Inflammatory macrophage treated with lipopolysaccharide for 4 hours (primary cell): Measurements from ENCODE around the gene ZCCHC9.
A peak's percentile ranks its signal among the peaks of the same experiment; 100 is the strongest.
"Not testable (repeated sequence)": the region's sequence is repeated elsewhere in the genome, so short reads cannot be mapped to it uniquely, and the experiment has no call there.

ENCODE experiments used
- DNase-seq: peaks from one replicate; pipeline ENCODE4 v3.0.0-alpha.2; 2020

The ZCCHC9 gene, protein sequence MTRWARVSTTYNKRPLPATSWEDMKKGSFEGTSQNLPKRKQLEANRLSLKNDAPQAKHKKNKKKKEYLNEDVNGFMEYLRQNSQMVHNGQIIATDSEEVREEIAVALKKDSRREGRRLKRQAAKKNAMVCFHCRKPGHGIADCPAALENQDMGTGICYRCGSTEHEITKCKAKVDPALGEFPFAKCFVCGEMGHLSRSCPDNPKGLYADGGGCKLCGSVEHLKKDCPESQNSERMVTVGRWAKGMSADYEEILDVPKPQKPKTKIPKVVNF

DNA sequence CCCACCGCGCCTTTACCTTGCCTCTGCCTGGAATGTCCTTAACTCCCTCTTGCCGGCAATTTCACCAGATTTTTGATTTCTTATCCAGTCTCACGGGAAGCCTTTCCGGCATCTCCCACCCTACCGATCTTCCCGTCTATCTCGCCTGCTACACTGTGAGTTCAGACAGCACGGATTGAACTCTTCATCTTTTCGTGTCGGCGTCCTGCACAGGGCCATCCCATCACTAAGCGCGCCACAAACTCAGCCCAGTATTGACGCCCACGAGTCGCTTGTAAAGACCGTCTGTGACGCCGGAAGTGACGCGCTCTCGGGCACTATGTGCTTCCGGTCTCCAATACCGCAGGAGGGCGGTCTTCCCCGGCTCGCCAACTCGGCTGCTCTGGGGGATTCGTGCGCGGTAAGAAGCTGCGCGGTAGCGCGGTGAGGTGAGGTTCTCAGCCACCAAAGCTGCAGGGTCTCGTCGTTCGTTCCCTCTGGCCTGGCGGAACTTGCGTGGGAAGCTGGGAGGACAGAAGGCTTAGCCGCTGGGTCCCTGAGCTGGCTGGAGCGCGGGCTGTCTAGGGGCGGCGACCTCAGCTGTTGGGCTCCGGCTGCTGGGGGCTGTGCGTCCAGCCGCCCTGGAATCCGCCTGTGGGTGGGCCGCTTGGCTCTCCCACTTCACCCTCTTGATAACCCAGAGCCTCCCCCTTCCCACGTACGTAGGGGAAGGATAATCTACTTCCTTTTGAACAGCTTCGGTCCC lies at the start of gene ZCCHC9:
Gene ZCCHC9, plus strand, starts transcription at position 317 of the 745 bp plus-strand sequence. CDS start 3,171 bp downstream, outside the sequence.
- DNase-seq: peak; percentile 97

DNA sequence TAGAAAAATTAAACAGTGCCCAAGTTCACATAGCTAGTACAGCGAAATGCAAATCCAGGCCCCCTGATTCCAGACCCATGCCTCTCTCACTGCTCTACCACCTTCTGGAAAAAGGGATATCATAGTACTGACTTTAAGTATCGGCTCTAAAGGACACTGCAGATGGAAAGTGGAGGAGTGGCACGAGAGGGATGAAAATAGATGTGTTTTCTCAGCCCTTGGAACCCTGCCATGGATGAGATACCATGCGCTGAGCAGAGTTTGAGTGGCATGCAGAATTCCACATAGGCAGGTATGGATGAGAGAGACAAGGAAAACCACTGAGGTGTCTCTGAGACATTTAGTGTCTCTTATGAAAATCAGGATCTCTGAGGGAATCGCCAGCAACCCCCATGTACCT lies 49.5 kb upstream of the ZCCHC9 start:
- no peak for DNase-seq

- DNase-seq: no peak
Observed at GRCh38 chr5:81252904-81253303, 48.5 kb upstream of the ZCCHC9 start.

DNA sequence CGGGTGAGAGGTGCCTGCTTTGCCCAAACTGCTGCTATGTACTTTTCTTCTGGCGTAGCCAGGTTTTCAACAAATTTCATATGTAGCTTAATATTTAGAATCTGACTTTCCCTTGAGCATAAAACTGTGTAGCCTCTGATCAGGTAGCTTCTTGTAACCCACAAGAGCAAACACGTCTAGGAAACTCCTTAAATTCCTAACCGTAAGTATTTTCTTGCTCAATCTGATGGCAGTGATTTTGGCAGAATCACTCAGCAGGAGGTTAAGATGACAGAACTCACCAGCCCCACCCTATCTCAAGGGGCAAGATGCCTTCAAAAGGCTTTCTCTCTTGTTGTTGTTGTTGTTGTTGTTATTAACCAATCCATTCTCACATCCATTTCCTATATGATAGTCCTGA lies 47.5 kb upstream of the ZCCHC9 start:
- DNase-seq: no peak

DNA sequence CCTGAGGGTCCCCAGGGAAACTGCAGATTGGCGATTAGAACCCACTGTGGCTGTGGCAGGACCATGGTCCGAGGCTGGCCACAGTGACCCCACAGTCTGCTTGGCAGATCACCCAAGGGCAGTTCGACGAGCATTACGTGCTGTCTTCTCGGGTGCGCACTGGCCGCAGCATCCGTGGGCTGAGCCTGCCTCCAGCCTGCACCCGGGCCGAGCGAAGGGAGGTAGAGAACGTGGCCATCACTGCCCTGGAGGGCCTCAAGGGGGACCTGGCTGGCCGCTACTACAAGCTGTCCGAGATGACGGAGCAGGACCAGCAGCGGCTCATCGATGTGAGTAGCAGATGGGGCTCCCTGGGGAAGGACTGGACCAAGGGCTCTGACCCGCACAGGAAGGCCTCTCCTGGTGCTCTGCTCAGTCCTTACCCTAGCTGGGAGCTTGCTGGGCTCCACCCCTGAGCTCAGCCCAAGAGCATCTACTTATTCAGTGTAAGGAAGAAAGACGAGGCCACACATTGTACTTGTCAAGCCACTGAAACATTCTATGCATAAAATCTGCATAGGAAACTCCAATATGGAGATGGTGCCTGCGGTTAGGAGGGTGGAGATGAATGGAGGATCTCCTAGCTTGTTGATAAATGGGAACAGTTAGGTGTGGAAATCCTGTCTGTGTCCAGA lies 46.4 kb upstream of the ZCCHC9 start:
- no peak for DNase-seq

- no peak for DNase-seq
Observed at GRCh38 chr5:81256766-81257165, 44.6 kb upstream of the ZCCHC9 start.

GRCh38 chr5:81262796-81263195 lies 38.6 kb upstream of the ZCCHC9 start:
- not testable (repeated sequence) for DNase-seq

GRCh38 chr5:81265101-81265500 lies 36.3 kb upstream of the ZCCHC9 start:
- DNase-seq: no peak

GRCh38 chr5:81268521-81269196 lies 32.7 kb upstream of the ZCCHC9 start:
- peak; percentile 83 for DNase-seq

DNA sequence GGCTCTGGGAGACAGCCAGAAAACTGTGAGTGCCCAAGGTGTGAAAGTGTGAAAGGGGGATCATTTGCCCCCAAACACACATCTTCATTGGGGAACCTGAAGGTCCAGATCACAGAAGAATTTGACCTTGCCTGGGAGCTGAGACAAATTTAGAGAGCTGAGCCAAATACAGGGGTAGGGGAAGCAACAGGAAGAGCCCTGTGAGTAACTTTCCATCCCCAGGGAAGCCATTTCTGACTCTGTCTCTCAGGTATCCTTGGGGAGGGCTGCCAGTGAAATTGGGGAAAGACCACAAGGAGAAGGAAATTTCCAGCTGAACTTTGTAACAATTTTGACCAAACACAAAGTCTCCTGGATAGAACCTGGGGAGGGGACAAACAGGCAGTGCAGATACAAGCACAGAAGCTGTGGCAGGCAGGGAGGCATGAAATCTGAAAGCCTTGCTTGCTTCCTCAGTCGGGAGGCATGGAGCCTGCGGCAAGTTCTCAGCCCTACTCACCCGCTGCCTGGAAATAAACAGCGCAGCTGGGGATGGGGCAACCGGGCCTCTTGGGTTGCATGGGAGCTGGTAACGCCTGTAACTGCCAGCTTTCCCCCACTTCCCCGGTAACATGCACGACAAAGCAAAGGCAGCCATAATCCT lies 31.5 kb upstream of the ZCCHC9 start:
- DNase-seq: no peak

GRCh38 chr5:81270394-81271027 lies 30.9 kb upstream of the ZCCHC9 start:
- DNase-seq: not testable (repeated sequence)

DNA sequence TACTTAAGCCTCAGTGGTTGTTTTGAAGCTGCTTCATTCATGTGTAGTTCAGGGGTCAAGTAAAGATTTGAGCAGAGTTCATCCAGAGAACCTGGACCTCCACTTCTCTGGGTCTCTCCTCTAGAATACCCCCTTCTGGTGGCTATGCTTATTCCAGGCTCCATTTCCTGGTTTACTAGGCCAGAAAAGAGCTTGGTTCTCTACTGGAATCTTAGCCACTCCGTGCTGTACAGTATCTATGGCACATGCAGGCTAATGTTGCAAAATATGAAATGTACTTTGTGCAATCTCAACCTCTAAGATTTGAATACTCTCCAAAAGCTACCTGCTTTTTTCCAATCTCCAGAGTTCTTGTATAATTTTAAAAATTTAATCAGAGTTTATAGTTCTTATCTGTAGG lies 17.4 kb upstream of the ZCCHC9 start:
- no peak for DNase-seq

DNA sequence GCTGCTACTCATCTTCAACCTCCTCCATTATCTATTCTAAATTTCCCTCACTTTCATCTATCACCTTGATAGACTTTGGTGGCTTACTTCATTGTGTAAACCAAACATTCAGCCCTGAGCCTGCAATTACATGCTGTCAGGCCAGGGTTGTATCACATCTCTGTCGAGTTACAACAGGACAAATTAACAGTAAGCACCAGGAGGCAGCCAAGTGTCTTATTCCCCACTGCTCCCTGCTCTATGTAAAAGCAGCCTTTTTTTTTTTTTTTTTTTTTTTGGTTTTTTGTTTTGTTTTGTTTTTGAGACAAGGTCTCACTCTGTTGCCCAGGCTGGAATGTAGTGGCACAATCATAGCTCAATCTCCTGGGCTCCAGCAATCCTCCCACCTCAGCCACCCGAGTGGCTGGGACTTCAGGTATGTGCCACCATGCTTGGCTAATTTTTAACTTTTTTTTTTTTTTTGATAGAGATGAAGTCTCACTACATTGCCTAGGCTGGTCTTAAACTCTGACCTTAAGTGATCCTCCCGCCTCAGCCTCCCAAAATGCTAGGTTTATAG lies 15.2 kb upstream of the ZCCHC9 start:
- DNase-seq: no peak

- no peak for DNase-seq
Observed at GRCh38 chr5:81288021-81288433, 13.4 kb upstream of the ZCCHC9 start.

- DNase-seq: no peak
Observed at GRCh38 chr5:81290146-81290545, 11.2 kb upstream of the ZCCHC9 start.

- no peak for DNase-seq
Observed at GRCh38 chr5:81292130-81292529, 9.3 kb upstream of the ZCCHC9 start.

GRCh38 chr5:81294021-81294420 lies 7.4 kb upstream of the ZCCHC9 start:
- DNase-seq: not testable (repeated sequence)

GRCh38 chr5:81297531-81297930 lies 3.9 kb upstream of the ZCCHC9 start:
- DNase-seq: no peak

DNA sequence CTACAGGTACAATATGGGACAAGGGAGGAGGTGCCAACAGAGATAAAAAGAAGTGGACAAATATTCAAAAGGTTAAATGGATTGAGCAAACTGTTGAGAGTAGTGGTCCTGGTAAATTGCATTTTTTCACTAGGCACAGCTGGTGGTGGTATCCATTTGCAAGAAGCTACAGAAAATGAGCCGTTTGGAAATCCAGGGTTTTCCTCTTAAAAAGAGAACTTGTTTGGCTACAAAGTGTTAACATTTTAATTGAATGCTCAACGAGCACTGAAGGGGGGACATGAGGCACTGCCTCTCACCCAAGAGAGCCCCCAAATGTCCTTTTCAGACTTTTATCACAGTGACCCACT lies 491 bp upstream of the ZCCHC9 start:
- DNase-seq: peak; percentile 60

DNA sequence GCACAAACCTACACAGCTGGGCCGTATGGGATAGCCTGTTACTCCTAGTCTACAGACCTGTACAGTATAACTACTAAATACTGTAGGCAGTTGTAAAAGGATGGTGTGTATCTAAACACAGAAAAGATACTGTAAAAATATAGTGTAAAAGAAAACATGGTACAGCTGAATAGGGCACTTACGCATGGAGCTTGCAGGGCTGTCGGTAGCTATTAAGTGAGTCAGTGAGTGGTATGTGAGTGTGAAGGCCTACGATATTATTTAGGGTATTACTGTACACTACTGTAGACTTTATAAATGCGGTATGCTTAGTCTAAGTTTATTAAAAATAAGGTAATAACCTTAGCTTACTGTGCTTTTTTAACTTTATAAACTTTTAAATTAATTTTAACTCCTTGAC lies 1.2 kb downstream of the ZCCHC9 start:
- no peak for DNase-seq

DNA sequence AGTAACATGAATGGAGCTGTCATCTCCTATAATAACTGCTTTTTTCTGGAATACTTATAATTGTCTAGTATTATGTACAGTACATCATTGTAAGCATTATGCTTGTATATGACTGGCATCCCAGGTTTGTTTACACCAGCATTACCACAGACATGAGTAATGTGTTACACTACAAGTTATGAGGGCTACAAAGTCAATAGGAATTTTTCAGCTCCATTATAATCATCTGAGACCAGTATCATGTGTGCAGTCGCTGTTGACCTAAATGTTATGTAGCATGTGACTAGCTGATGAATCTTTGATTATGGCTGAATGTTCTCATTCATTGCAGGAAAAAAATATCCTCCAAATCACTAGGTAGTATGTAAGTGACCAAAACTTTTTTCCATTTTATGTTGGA lies 2.2 kb downstream of the ZCCHC9 start:
- no peak for DNase-seq

DNA sequence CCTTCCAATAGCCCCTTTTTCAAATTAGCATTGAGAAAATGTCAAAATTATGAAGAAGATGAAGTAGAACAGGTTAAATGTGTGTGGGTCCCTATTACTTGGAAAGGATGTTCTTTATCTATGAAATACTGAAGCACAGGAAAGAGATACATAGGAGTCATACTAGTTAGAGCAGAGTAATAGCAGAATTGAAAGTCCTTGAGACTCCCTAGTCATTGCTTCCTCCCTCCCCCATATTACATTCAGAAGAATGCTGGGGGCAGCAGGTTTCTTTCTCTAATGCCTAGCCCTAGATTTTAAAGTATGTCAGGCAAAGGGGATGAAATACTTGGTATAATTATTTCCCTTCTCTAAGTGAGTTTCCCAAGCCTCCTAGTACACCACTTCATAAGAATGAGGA lies 4.4 kb downstream of the ZCCHC9 start:
- DNase-seq: peak; percentile 57
